Measurements from ENCODE around the gene BAZ1A. TPM values are rescaled to one million over a fixed set of nuclear protein-coding genes. Genes with fewer than 3 reads are reported as not detected.
"Not testable (repeated sequence)": the region's sequence is repeated elsewhere in the genome, so short reads cannot be mapped to it uniquely, and the experiment has no call there.

BAZ1A gene
- total and polyA plus RNA-seq, 9 of the 15 experiments (the other 6 are each of a cell fraction or from before 2014, with no cell fraction given) = 22.0 to 71.2 (median 39.1) TPM

GRCh38 chr14:34741840-34742239 is 133.3 kb downstream of the BAZ1A start:
- Histone ChIP-seq H3K4me1 (replicated peaks in 1 of 2; ENCODE audit: control insufficient read depth in 2 of 2, insufficient read depth in 2 of 2, low read length in 2 of 2) (no peaks in the 10 kb centered on the region), H3K27me3 (ENCODE audit: control insufficient read depth in 2 of 2, insufficient read depth in 2 of 2, low read length in 2 of 2) (no peaks in the 10 kb centered on the region), H3K9ac (ENCODE audit: insufficient read depth in 1 of 2, low read depth in 2 of 2, low read length in 2 of 2) (no peak overlapping the region), H3K27ac (ENCODE audit: extremely low read depth, low read depth, low read length) (no peak overlapping the region), H4K20me1 (replicated peaks; ENCODE audit: control insufficient read depth, insufficient read depth, low read length) (no peaks in the 10 kb centered on the region), H3K4me3 (no peak overlapping the region), H3K36me3 (ENCODE audit: control insufficient read depth, insufficient read depth, low read length) (no peaks in the 10 kb centered on the region), H3K9me3 (replicated peaks; ENCODE audit: control insufficient read depth, insufficient read depth, low read depth, low read length) (no peaks in the 10 kb centered on the region), H3K4me2 (ENCODE audit: insufficient read depth, low read length) (no peak overlapping the region), H3K79me2 (ENCODE audit: control insufficient read depth, insufficient read depth, low read length) (no peaks in the 10 kb centered on the region), H3K9me1 (ENCODE audit: control insufficient read depth, insufficient read depth, low read length) (no peaks in the 10 kb centered on the region), H2AFZ (ENCODE audit: low read depth, low read length) (no peak overlapping the region)
- 40% methylated on average over 1 of the region's 1 CpG for WGBS (ENCODE audit: insufficient coverage, low coverage, missing lambda C conversion rate)
- DNase-seq (ENCODE audit: extremely low read depth in 1 of 4, low spot score in 3 of 4) (no peak), ATAC-seq (no peak), FAIRE-seq (no peak)
- TF ChIP-seq ZNF77 (CRISPR knock-in tag; IDR thresholded peaks at IDR 0.05) (no peak), MYNN (IDR thresholded peaks at IDR 0.05) (no peak), MYNN (CRISPR knock-in tag; IDR thresholded peaks at IDR 0.05) (no peak), ZNF507 (tag; conservative IDR thresholded peaks at IDR 0.05) (no peak), ZNF316 (IDR thresholded peaks at IDR 0.05) (peak; percentile 86), MAFF (IDR thresholded peaks at IDR 0.05; ENCODE audit: low read length) (peak; percentile 81), C11orf30 (IDR thresholded peaks at IDR 0.05; ENCODE audit: low read depth) (peak; percentile 76), MAFK (IDR thresholded peaks at IDR 0.05; ENCODE audit: low read length) (peak; percentile 67), MAFG (tag; conservative IDR thresholded peaks at IDR 0.05) (peak; percentile 69)
- ChIA-PET CTCF (ENCODE audit: low intra/inter-chr PET ratio) (no interaction called here), POLR2A (no interaction called here)
- intact Hi-C loops (cut with micrococcal nuclease) = no loop called here
- in situ Hi-C loops (cut with MboI) = no loop called here
- BruUV-seq (replicated peaks) = no TSS peak

GRCh38 chr14:34740139-34740538 is 135.0 kb downstream of the BAZ1A start:
- in situ Hi-C loops (cut with MboI); BruUV-seq (replicated peaks); intact Hi-C loops (cut with micrococcal nuclease); H3K9me1 ChIP-seq (ENCODE audit: control insufficient read depth, insufficient read depth, low read length); H4K20me1 ChIP-seq (replicated peaks; ENCODE audit: control insufficient read depth, insufficient read depth, low read length); H3K79me2 ChIP-seq (ENCODE audit: control insufficient read depth, insufficient read depth, low read length); FAIRE-seq; H3K27ac ChIP-seq (ENCODE audit: extremely low read depth, low read depth, low read length); DNase-seq (ENCODE audit: extremely low read depth in 1 of 4, low spot score in 3 of 4); H3K4me3 ChIP-seq; H3K4me1 ChIP-seq (replicated peaks in 1 of 2; ENCODE audit: control insufficient read depth in 2 of 2, insufficient read depth in 2 of 2, low read length in 2 of 2); H3K4me2 ChIP-seq (ENCODE audit: insufficient read depth, low read length); H2AFZ ChIP-seq (ENCODE audit: low read depth, low read length); H3K9ac ChIP-seq (ENCODE audit: insufficient read depth in 1 of 2, low read depth in 2 of 2, low read length in 2 of 2); H3K27me3 ChIP-seq (ENCODE audit: control insufficient read depth in 2 of 2, insufficient read depth in 2 of 2, low read length in 2 of 2); H3K9me3 ChIP-seq (replicated peaks; ENCODE audit: control insufficient read depth, insufficient read depth, low read depth, low read length); ATAC-seq; CTCF ChIA-PET (ENCODE audit: low intra/inter-chr PET ratio); H3K36me3 ChIP-seq (ENCODE audit: control insufficient read depth, insufficient read depth, low read length); POLR2A ChIA-PET: not testable (repeated sequence)
- 28% methylated on average over 5 of the region's 6 CpGs for WGBS (ENCODE audit: insufficient coverage, low coverage, missing lambda C conversion rate)
